GM12873 (cell line): ENCODE measurements around the gene FMNL3.

Experiments used
- TF ChIP-seq, protein P1 (sequence below): IDR thresholded peaks from 2 replicates; pipeline ENCODE4 v1.5.1; 2012; ENCODE audit warnings: low read depth, mild to moderate bottlenecking, moderate library complexity, low read length, control low read depth; ENCODE audit not compliant: insufficient read depth; ENCODE audit errors: missing control alignments

Gene FMNL3

DNA sequence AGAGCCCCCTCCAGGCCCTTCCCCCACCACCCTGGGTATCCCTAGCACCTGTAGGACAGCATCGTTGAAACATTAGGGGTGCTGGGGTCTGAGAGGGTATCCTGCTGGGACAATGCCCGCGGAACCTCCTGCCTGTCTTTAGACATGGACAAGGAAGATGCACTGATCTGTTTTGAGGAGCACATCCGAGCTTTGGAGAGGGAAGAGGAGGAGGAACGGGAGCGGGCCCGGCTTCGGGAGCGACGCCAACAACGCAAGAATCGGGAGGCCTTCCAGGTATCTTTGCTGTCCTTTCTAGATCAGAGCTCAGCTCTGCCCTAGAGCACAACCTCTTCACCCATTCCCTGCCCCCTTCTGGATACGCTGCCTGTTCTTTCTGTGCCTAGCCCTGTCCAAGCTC is 70.6 kb downstream of the FMNL3 start:
- TF ChIP-seq, protein P1, sequence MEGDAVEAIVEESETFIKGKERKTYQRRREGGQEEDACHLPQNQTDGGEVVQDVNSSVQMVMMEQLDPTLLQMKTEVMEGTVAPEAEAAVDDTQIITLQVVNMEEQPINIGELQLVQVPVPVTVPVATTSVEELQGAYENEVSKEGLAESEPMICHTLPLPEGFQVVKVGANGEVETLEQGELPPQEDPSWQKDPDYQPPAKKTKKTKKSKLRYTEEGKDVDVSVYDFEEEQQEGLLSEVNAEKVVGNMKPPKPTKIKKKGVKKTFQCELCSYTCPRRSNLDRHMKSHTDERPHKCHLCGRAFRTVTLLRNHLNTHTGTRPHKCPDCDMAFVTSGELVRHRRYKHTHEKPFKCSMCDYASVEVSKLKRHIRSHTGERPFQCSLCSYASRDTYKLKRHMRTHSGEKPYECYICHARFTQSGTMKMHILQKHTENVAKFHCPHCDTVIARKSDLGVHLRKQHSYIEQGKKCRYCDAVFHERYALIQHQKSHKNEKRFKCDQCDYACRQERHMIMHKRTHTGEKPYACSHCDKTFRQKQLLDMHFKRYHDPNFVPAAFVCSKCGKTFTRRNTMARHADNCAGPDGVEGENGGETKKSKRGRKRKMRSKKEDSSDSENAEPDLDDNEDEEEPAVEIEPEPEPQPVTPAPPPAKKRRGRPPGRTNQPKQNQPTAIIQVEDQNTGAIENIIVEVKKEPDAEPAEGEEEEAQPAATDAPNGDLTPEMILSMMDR, result no peak

DNA sequence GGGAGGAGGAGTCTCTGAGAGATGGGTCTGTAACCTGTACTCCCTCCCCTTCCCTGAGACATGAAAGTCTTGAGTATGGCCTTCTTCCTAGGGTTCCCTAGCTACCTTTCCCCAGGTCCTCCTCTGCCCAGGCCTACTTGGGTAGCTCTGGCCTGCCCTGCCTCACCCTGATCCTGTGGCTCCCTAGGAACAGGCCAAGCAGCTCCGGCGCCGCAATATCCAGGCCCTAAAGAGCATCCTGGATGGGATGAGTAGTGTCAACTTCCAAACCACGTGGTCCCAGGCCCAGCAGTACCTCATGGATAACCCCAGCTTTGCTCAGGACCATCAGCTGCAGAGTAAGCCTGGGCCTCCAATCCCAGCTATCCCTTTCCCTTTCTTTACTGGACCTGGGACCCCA is 71.5 kb downstream of the FMNL3 start:
- TF ChIP-seq, protein P1, result no peak

DNA sequence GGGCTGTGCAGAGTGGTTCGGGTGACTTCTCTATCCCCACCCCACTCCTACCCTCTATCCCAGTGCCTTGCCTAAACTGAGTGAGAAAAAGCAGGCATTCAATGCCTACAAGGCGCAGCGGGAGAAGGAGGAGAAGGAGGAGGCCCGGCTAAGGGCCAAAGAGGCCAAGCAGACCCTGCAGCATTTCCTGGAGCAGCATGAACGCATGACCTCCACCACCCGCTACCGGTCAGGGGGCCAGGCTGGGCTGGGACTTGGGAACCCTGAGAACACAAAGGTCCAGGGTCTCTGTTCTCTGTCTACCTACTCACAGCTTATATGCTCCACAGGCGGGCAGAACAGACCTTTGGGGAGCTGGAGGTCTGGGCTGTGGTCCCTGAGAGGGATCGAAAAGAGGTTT is 72.2 kb downstream of the FMNL3 start:
- TF ChIP-seq, protein P1, result no peak

DNA sequence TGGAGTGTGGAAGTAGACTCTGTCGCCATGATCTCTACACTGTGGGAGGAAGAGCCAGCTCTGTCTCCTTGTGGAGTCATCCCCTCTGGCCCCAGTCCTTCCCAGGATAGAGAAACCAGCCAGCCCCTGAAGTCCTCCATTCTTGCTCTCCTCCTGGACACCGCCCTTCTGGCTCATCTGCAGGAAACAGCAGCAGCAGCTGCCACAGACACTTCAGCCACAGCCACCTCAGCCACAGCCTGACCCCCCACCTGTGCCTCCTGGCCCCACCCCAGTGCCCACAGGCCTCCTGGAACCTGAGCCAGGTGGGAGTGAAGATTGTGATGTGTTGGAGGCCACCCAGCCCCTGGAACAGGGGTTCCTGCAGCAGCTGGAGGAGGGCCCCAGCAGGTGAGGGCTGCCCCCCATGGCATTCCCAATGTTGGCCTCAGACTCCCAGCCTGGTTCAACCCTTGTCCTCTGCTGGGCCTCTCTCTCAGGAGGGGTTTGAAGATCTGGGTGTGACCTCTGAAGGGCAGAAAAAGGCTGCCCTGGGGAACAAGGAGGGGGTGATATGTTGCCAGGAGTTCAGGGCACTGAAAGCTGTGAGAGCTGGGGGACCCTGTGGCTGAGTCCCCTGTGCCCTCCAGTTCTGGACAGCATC is 73.4 kb downstream of the FMNL3 start:
- TF ChIP-seq, protein P1, result no peak

DNA sequence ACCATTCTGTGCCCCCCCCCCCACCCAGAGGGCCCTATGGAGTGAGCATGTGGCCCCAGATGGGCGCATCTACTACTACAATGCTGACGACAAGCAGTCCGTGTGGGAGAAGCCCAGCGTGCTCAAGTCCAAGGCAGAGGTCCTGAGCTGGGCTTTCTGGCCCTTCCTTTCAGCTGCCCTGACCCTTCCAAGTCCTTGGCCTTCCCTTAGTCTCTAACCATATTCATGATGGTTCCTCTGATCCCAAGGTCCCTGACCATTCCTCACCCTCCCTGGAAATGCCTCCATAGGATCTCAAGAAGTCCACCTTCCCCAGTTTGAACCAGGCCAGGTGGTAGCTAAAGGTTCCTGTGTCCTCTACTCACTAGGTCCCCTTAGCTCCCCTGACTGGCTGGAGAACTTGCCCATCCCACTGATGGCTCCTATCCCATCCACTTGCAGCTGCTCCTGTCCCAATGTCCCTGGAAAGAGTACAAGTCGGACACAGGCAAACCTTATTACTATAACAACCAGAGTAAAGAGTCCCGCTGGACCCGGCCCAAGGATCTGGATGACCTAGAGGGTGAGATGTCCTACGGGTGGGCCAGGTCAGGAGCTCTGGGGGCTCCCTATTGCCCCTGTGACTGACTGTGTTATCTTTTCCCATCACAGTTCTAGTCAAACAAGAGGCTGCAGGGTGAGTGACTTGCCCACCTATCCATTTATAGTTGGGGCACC is 74.1 kb downstream of the FMNL3 start:
- TF ChIP-seq, protein P1, result no peak

DNA sequence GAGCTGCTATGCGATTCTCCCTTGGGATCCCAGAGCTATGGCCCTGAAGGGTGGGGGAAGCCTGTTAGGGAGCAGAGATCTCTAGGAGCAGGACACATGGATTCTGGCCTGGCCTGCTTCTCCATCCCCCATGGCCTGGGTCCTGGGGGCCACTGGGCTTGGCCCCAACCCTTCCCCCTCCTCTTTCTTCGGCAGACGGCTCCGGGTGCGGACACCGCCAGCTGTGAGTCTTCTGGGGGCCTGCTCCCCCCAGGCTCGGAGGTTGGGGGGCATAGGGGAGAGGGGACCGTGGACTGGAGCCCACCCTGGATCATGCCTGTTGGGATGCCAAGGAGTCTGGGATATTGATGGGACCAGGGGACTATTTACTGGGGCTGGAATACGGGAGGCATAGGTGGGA is 74.8 kb downstream of the FMNL3 start:
- TF ChIP-seq, protein P1, result no peak

DNA sequence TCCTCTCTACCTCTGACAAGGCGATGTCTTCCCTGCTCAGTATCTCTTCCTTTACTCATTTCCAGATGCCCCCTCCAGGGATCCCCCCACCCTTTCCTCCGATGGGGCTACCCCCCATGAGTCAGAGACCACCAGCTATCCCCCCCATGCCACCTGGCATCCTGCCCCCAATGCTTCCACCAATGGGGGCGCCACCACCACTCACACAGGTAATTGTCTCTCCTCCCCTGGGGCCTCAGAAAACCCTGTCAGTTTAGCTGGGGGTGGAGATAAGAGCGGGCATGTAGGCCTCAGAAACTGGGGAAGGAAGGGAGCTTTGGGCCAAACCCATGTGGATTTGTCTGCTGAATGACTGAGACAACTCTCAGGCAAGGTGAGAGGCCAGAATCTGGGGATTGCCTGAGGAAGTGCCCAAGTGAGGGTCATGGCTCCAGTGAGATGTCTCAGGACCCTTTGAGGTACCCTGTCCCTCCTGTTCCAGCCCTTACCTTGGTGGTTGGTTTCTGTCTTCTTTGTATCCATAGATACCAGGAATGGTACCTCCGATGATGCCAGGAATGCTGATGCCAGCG is 75.8 kb downstream of the FMNL3 start:
- TF ChIP-seq, protein P1, result no peak
